Astrocyte of the cerebellum (primary cell): ENCODE data around the gene LRRC32.

ENCODE experiments used
- DNase-seq: peaks from one replicate; pipeline ENCODE4 v3.0.0-alpha.2; 2011; ENCODE audit warnings: low read depth
- H3K4me3 ChIP-seq: 2 replicates; pipeline ENCODE4 v1.5.1; 2011; ENCODE audit warnings: mild to moderate bottlenecking, low read depth, low read length, moderate library complexity
- in situ Hi-C: cut with HindIII; loops from 2 replicates; pipeline ENCODE4 v1.10.0; 2017; ENCODE audit warnings: low sequenced_read_pairs
- TF ChIP-seq, protein P1 (sequence below): IDR thresholded peaks from 2 replicates; pipeline ENCODE4 v1.5.1; 2012; ENCODE audit warnings: low read length, low read depth, moderate library complexity, mild to moderate bottlenecking; ENCODE audit errors: missing control alignments

LRRC32 gene

DNA sequence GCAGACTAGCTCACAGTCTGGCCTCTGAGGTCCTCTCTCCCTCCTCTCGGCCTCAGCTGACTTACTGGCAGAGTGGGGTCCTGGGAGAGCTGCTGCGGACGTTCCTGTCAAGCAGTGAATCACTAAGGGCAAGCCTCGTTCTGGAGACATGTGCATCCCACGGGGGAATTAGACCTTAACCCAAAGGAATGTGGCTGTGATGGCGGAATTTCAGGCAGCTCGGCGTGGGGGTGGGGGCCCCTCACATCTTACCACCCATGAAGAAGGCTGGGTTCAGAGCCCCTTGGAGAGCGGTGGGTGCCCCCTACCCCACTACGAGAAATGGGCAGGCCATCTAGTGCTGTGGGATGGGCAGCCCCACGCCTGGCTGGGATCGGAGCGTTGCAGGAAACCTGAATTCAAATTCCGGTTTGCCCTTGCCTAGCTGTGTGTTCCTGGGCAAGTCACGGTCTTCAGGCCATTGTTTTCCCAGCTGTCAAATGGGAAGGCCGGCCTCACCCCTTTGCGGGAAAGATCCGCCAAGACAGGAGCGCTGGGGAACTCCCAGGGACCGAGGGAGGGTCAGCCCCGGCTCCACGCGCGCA is 554 bp downstream of the LRRC32 start:
- in situ Hi-C loops = no loop called here
- TF ChIP-seq, protein P1, sequence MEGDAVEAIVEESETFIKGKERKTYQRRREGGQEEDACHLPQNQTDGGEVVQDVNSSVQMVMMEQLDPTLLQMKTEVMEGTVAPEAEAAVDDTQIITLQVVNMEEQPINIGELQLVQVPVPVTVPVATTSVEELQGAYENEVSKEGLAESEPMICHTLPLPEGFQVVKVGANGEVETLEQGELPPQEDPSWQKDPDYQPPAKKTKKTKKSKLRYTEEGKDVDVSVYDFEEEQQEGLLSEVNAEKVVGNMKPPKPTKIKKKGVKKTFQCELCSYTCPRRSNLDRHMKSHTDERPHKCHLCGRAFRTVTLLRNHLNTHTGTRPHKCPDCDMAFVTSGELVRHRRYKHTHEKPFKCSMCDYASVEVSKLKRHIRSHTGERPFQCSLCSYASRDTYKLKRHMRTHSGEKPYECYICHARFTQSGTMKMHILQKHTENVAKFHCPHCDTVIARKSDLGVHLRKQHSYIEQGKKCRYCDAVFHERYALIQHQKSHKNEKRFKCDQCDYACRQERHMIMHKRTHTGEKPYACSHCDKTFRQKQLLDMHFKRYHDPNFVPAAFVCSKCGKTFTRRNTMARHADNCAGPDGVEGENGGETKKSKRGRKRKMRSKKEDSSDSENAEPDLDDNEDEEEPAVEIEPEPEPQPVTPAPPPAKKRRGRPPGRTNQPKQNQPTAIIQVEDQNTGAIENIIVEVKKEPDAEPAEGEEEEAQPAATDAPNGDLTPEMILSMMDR = no peak
- peak; percentile 42 for DNase-seq
- H3K4me3 ChIP-seq = peak overlapping the region; percentile 40

DNA sequence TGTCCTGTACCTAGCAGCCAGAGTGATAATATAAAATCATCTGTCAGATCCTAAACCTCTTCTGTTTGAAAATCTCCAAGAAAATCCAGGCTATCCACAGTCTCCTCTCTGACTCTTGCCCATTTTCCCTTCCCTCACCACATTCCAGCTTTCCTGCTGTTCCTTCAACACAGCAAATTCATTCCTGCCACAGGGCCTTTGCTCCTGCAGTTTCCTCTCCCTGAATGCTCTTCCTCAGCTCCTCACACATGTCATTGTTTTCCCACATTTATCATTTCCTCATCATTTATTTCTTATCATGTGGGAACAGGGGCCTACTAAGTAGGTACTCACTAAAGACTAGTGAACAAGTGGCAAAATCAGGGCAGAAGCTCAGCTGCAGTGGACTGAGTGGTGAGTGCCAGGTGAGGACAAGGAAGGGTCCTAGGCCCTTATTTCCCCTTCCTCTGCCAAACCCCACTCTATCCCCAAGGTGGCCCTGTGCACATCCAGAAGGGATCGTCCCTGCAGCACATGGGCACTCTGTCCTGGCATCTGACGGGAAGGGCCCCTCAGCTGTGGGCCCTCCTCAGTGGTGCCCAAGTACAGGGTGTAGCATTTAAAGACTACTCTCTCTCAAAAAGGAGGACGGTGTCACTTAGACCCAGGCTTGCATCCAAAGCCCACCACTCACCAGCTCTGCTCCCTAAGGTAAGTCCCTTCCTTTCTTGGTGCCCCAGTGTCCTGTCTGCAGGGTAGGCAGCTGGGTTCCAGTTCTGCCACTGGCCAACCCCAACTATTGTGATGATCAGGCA is 2.0 kb downstream of the LRRC32 start:
- no peak overlapping the region for H3K4me3 ChIP-seq
- in situ Hi-C loops = no loop called here
- TF ChIP-seq, protein P1 = no peak
- DNase-seq = no peak

DNA sequence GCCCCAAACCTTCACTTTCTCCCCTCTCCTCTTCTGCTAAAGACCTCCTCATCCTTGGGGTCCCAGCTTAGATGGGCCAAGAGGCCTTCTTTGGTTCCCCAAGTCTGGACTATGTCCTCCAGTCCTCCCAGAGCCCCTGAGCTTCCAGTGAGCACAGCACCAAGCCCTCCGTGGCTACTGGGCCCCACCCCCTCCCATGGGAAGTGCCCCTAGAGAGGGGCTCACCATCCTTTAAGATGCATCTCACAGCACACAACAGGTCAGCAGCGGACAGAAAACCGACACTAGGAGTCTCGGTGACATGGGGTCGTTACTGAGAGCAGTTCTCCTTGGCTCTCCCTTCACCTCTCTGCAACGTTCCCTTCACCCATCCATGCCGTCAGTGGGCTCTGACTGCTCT is 2.7 kb downstream of the LRRC32 start:
- no peak overlapping the region for H3K4me3 ChIP-seq

DNA sequence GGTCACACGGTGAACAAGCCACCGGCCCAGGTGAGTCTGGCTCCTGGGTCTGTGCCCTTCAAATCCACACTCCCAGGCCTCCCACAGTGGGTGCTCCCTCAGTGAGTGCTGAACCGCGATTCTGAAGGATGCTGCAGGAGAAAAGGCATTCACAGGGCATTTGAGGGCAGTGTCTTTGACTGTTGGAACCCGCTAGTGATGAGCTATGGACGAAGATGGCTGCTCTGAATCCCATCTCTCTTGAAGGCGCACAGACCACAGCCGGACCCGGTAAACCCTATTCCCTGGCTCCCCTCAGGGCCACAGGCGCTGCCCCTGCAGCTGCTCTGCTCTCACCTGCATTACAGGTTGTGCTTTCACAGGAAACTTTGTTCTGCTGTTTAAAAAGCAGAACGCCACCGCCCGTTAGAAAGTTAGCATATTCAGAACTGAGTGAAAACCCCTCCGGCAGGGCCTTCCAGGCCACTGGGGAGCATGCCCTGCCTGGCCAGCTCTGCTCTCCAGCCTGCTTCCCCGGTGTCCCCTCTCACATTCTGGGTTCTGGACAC is 3.2 kb downstream of the LRRC32 start:
- in situ Hi-C loops = no loop called here
- TF ChIP-seq, protein P1 = no peak
- DNase-seq = no peak
- H3K4me3 ChIP-seq = no peak overlapping the region

More for the DNA sequence above, 2.7 kb downstream of the LRRC32 start:
- in situ Hi-C loops = no loop called here
- DNase-seq = no peak
- TF ChIP-seq, protein P1 = no peak

DNA sequence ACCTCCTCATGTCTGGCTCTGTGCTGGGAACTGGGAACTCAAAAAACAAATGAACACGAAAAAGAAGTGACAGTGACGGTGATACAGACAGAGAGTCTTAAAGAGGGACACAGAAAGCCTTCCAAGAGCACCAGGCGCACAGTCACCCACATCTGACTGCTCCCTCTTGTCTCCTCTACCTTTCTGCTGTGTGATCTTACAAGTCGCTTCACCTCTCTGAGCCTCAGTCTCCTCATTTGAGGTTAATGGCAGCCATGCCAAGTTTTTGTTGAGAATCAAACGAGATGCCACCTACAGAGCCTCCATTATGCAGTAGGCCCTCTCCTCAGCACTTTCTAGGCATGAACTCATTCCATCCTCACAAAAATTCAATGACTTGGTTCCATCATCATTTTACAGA is 3.7 kb downstream of the LRRC32 start:
- no peak for DNase-seq
- no peak overlapping the region for H3K4me3 ChIP-seq
- in situ Hi-C loops = no loop called here
- TF ChIP-seq, protein P1 = no peak

DNA sequence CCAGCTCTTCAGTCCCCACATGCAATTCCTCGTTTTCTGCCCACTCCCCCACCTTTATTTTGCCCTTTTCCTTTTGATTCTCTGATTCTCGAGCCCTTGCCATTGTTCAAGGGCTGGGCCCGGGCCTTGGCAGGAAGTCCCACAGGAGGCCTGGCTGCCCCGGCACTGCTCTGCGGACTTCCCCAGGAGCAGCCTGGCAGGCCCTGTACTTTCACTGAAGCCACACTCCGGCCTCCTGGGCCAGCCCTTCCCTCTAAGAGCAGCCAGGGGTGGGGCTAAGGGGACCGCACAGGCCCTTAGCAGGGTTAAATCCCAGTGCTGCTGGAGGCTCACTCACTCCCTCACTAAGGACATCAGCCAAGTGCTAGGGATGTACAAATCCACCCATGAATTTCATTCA is 4.1 kb downstream of the LRRC32 start:
- in situ Hi-C loops = no loop called here
- DNase-seq = no peak
- no peak overlapping the region for H3K4me3 ChIP-seq
- TF ChIP-seq, protein P1 = no peak
